Fibroblast of lung (primary cell): ENCODE measurements around the gene P2RY13.

Experiments
- EZH2 ChIP-seq: IDR thresholded peaks from 2 replicates; pipeline ENCODE4 v1.5.1; 2012; ENCODE audit warnings: low read length, control low read depth, mild to moderate bottlenecking; ENCODE audit errors: missing control alignments
- TF ChIP-seq, protein P1 (sequence below), 2 donors: IDR thresholded peaks in 1 of 2; conservative IDR thresholded peaks in 1 of 2; 1 replicate in 1 of 2; 2 replicates in 1 of 2; pipeline ENCODE4 v1.5.1; 2011 to 2012; ENCODE audit warnings: low read length in 2 of 2, control low read depth in 1 of 2, inconsistent platforms in 1 of 2, low read depth in 1 of 2, mild to moderate bottlenecking in 1 of 2

DNA sequence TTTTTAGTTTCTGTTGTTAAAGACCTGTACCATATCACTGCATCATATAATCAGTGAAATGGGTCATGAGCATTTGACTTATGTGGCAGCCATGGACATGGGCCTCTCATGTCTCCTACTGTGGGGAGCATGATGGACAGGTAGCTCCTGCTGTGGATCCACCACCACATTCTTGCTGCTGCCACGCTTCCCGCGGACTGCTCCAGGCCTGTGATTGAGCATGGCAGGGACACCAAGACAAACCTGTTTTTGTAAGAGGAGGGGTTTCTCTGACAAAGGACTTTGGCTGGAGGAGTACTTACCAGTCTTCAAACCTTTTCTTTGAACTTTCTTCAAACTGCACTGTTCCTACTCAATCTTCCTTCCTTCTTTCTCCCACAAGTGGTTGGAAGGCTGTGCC, 33.1 kb downstream of the P2RY13 start:
- TF ChIP-seq, protein P1, sequence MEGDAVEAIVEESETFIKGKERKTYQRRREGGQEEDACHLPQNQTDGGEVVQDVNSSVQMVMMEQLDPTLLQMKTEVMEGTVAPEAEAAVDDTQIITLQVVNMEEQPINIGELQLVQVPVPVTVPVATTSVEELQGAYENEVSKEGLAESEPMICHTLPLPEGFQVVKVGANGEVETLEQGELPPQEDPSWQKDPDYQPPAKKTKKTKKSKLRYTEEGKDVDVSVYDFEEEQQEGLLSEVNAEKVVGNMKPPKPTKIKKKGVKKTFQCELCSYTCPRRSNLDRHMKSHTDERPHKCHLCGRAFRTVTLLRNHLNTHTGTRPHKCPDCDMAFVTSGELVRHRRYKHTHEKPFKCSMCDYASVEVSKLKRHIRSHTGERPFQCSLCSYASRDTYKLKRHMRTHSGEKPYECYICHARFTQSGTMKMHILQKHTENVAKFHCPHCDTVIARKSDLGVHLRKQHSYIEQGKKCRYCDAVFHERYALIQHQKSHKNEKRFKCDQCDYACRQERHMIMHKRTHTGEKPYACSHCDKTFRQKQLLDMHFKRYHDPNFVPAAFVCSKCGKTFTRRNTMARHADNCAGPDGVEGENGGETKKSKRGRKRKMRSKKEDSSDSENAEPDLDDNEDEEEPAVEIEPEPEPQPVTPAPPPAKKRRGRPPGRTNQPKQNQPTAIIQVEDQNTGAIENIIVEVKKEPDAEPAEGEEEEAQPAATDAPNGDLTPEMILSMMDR (conservative IDR thresholded peaks at IDR 0.05 in 1 of 2, IDR thresholded peaks at IDR 0.05 in 1 of 2; ENCODE audit: low read depth in 1 of 2, low read length in 2 of 2), result no peak
- TF ChIP-seq EZH2, result no peak
